ENCODE results near the gene CKAP2.
"Not testable (repeated sequence)": the region's sequence is repeated elsewhere in the genome, so short reads cannot be mapped to it uniquely, and the experiment has no call there.

The CKAP2 gene

GRCh38 chr13:52463526-52463925 is 8.2 kb downstream of the CKAP2 start:
- no peaks in the 10 kb centered on the region for H3K4me1 ChIP-seq (ENCODE audit: low read length)
- no peak for TF ChIP-seq CTCF (IDR thresholded peaks at IDR 0.05; ENCODE audit: low read depth, low read length)
- no peak for TF ChIP-seq EZH2phosphoT487 (IDR thresholded peaks at IDR 0.05; ENCODE audit: low read depth)
- no peak overlapping the region for H3K4me2 ChIP-seq (ENCODE audit: low read length)
- no peak overlapping the region for H3K4me3 ChIP-seq (ENCODE audit: low read length)
- no peaks in the 10 kb centered on the region for H3K9me3 ChIP-seq (ENCODE audit: insufficient read depth, low read length)
- peaks cover 75% of the 10 kb centered on the region for H3K36me3 ChIP-seq (replicated peaks; ENCODE audit: low read depth, low read length)
- H4K20me1 ChIP-seq (ENCODE audit: insufficient read depth, low read length): peaks cover 3% of the 10 kb centered on the region; the same call in 1 of the 2 replicates
- no peak overlapping the region for H2AFZ ChIP-seq (ENCODE audit: low read depth, low read length)
- no peak overlapping the region for H3K27ac ChIP-seq (ENCODE audit: low read length)
- no peaks in the 10 kb centered on the region for H3K27me3 ChIP-seq (ENCODE audit: low read depth, low read length)
- H3K9ac ChIP-seq (ENCODE audit: low read length): no peak overlapping the region
- peaks cover 75% of the 10 kb centered on the region for H3K79me2 ChIP-seq (ENCODE audit: low read length)

GRCh38 chr13:52468487-52468886 is 13.2 kb downstream of the CKAP2 start:
- not testable (repeated sequence) for H3K4me2 ChIP-seq (ENCODE audit: low read length); H3K9ac ChIP-seq (ENCODE audit: low read length); H3K27me3 ChIP-seq (ENCODE audit: low read depth, low read length); H3K27ac ChIP-seq (ENCODE audit: low read length); H2AFZ ChIP-seq (ENCODE audit: low read depth, low read length); H3K4me3 ChIP-seq (ENCODE audit: low read length); H3K9me3 ChIP-seq (ENCODE audit: insufficient read depth, low read length); H3K4me1 ChIP-seq (ENCODE audit: low read length); H4K20me1 ChIP-seq (ENCODE audit: insufficient read depth, low read length)
- Histone ChIP-seq H3K36me3 (replicated peaks; ENCODE audit: low read depth, low read length) (peaks cover 59% of the 10 kb centered on the region), H3K79me2 (ENCODE audit: low read length) (peaks cover 39% of the 10 kb centered on the region)

GRCh38 chr13:52480677-52481428 is 25.6 kb downstream of the CKAP2 start:
- H4K20me1 ChIP-seq (ENCODE audit: insufficient read depth, low read length); H3K27ac ChIP-seq (ENCODE audit: low read length); H2AFZ ChIP-seq (ENCODE audit: low read depth, low read length); H3K9ac ChIP-seq (ENCODE audit: low read length); H3K79me2 ChIP-seq (ENCODE audit: low read length); H3K4me2 ChIP-seq (ENCODE audit: low read length); H3K4me3 ChIP-seq (ENCODE audit: low read length); H3K27me3 ChIP-seq (ENCODE audit: low read depth, low read length); H3K4me1 ChIP-seq (ENCODE audit: low read length); H3K9me3 ChIP-seq (ENCODE audit: insufficient read depth, low read length); H3K36me3 ChIP-seq (replicated peaks; ENCODE audit: low read depth, low read length): not testable (repeated sequence)

GRCh38 chr13:52487078-52487477 is 31.8 kb downstream of the CKAP2 start:
- H4K20me1 ChIP-seq (ENCODE audit: insufficient read depth, low read length): not testable (repeated sequence)

GRCh38 chr13:52488763-52489162 is 33.5 kb downstream of the CKAP2 start:
- H3K9me3 ChIP-seq (ENCODE audit: insufficient read depth, low read length); H3K27ac ChIP-seq (ENCODE audit: low read length); H2AFZ ChIP-seq (ENCODE audit: low read depth, low read length); H3K79me2 ChIP-seq (ENCODE audit: low read length); H3K4me1 ChIP-seq (ENCODE audit: low read length); H4K20me1 ChIP-seq (ENCODE audit: insufficient read depth, low read length); H3K4me3 ChIP-seq (ENCODE audit: low read length); H3K27me3 ChIP-seq (ENCODE audit: low read depth, low read length); H3K36me3 ChIP-seq (replicated peaks; ENCODE audit: low read depth, low read length); H3K4me2 ChIP-seq (ENCODE audit: low read length); H3K9ac ChIP-seq (ENCODE audit: low read length): not testable (repeated sequence)

More at GRCh38 chr13:52487078-52487477, 31.8 kb downstream of the CKAP2 start:
- not testable (repeated sequence) for H2AFZ ChIP-seq (ENCODE audit: low read depth, low read length); H3K36me3 ChIP-seq (replicated peaks; ENCODE audit: low read depth, low read length); H3K4me2 ChIP-seq (ENCODE audit: low read length); H3K4me3 ChIP-seq (ENCODE audit: low read length); H3K79me2 ChIP-seq (ENCODE audit: low read length); H3K27me3 ChIP-seq (ENCODE audit: low read depth, low read length); H3K27ac ChIP-seq (ENCODE audit: low read length); H3K4me1 ChIP-seq (ENCODE audit: low read length); H3K9me3 ChIP-seq (ENCODE audit: insufficient read depth, low read length); H3K9ac ChIP-seq (ENCODE audit: low read length)

GRCh38 chr13:52491015-52491414 is 35.7 kb downstream of the CKAP2 start:
- not testable (repeated sequence) for H3K4me3 ChIP-seq (ENCODE audit: low read length)

GRCh38 chr13:52494241-52494640 is 39.0 kb downstream of the CKAP2 start:
- not testable (repeated sequence) for H3K4me2 ChIP-seq (ENCODE audit: low read length); H3K4me1 ChIP-seq (ENCODE audit: low read length); H3K36me3 ChIP-seq (replicated peaks; ENCODE audit: low read depth, low read length); H3K9me3 ChIP-seq (ENCODE audit: insufficient read depth, low read length); H4K20me1 ChIP-seq (ENCODE audit: insufficient read depth, low read length); H3K27me3 ChIP-seq (ENCODE audit: low read depth, low read length); H3K4me3 ChIP-seq (ENCODE audit: low read length); H3K9ac ChIP-seq (ENCODE audit: low read length); H3K27ac ChIP-seq (ENCODE audit: low read length); H2AFZ ChIP-seq (ENCODE audit: low read depth, low read length); H3K79me2 ChIP-seq (ENCODE audit: low read length)

More at GRCh38 chr13:52491015-52491414, 35.7 kb downstream of the CKAP2 start:
- H3K79me2 ChIP-seq (ENCODE audit: low read length); H3K9me3 ChIP-seq (ENCODE audit: insufficient read depth, low read length); H2AFZ ChIP-seq (ENCODE audit: low read depth, low read length); H3K4me2 ChIP-seq (ENCODE audit: low read length); H3K27ac ChIP-seq (ENCODE audit: low read length); H3K36me3 ChIP-seq (replicated peaks; ENCODE audit: low read depth, low read length); H3K9ac ChIP-seq (ENCODE audit: low read length); H3K27me3 ChIP-seq (ENCODE audit: low read depth, low read length); H4K20me1 ChIP-seq (ENCODE audit: insufficient read depth, low read length); H3K4me1 ChIP-seq (ENCODE audit: low read length): not testable (repeated sequence)

GRCh38 chr13:52497979-52498378 is 42.7 kb downstream of the CKAP2 start:
- H2AFZ ChIP-seq (ENCODE audit: low read depth, low read length); H3K4me1 ChIP-seq (ENCODE audit: low read length); H3K79me2 ChIP-seq (ENCODE audit: low read length); H3K4me3 ChIP-seq (ENCODE audit: low read length); H3K27me3 ChIP-seq (ENCODE audit: low read depth, low read length); H3K36me3 ChIP-seq (replicated peaks; ENCODE audit: low read depth, low read length); H3K9me3 ChIP-seq (ENCODE audit: insufficient read depth, low read length); H3K9ac ChIP-seq (ENCODE audit: low read length); H3K4me2 ChIP-seq (ENCODE audit: low read length); H4K20me1 ChIP-seq (ENCODE audit: insufficient read depth, low read length); H3K27ac ChIP-seq (ENCODE audit: low read length): not testable (repeated sequence)

- H2AFZ ChIP-seq (ENCODE audit: low read depth, low read length); H3K4me3 ChIP-seq (ENCODE audit: low read length); H4K20me1 ChIP-seq (ENCODE audit: insufficient read depth, low read length); H3K27me3 ChIP-seq (ENCODE audit: low read depth, low read length); H3K9me3 ChIP-seq (ENCODE audit: insufficient read depth, low read length); H3K4me2 ChIP-seq (ENCODE audit: low read length); H3K4me1 ChIP-seq (ENCODE audit: low read length); H3K27ac ChIP-seq (ENCODE audit: low read length); H3K79me2 ChIP-seq (ENCODE audit: low read length); H3K9ac ChIP-seq (ENCODE audit: low read length); H3K36me3 ChIP-seq (replicated peaks; ENCODE audit: low read depth, low read length): not testable (repeated sequence)
These were observed 47.0 kb downstream of the CKAP2 start for GRCh38 chr13:52502277-52502676.
